Spleen (tissue), 11 donors: Measurements from ENCODE around the gene RCC1. TPM values are rescaled to one million over a fixed set of nuclear protein-coding genes. Genes with fewer than 3 reads are reported as not detected.

Experiments used
- DNase-seq: peaks from one replicate; pipeline ENCODE4 v3.0.0-alpha.2; 2020
- H3K27ac ChIP-seq, 8 donors: fragments of 200-600 bp; sonication (generic) in 7 of 8; 1 replicate in 4 of 8; 2 replicates in 4 of 8; pipeline versions ENCODE4 v1.5.0 to v1.8.0; 2016 to 2021; ENCODE audit warnings: inconsistent platforms in 4 of 8, mild to moderate bottlenecking in 4 of 8, moderate library complexity in 1 of 8
- H3K27me3 ChIP-seq, 7 donors: fragments of 200-600 bp; sonication (generic) in 6 of 7; replicated peaks in 1 of 7; 1 replicate in 4 of 7; 2 replicates in 3 of 7; pipeline versions ENCODE4 v1.5.0 to v1.8.0; 2016 to 2021; ENCODE audit warnings: inconsistent platforms in 3 of 7, mild to moderate bottlenecking in 1 of 7
- H3K36me3 ChIP-seq, 6 donors: fragments of 200-600 bp; sonication (generic) in 5 of 6; 1 replicate in 4 of 6; 2 replicates in 2 of 6; pipeline versions ENCODE4 v1.5.0 to v1.8.0; 2016 to 2021; ENCODE audit warnings: inconsistent platforms in 2 of 6
- H3K4me1 ChIP-seq, 6 donors: fragments of 200-600 bp; sonication (generic) in 5 of 6; 1 replicate in 3 of 6; 2 replicates in 3 of 6; pipeline versions ENCODE4 v1.5.0 to v1.8.0; 2016 to 2021; ENCODE audit warnings: inconsistent platforms in 3 of 6
- H3K4me3 ChIP-seq, 8 donors: fragments of 200-600 bp; sonication (generic) in 7 of 8; 1 replicate in 4 of 8; 2 replicates in 4 of 8; pipeline versions ENCODE4 v1.5.0 to v1.8.0; 2016 to 2021; ENCODE audit warnings: inconsistent platforms in 4 of 8, mild to moderate bottlenecking in 4 of 8, moderate library complexity in 2 of 8
- H3K9me3 ChIP-seq, 8 donors: fragments of 200-600 bp; sonication (generic) in 7 of 8; 1 replicate in 4 of 8; 2 replicates in 4 of 8; pipeline versions ENCODE4 v1.5.0 to v1.8.0; 2016 to 2021; ENCODE audit warnings: inconsistent platforms in 4 of 8
- CTCF ChIP-seq, 11 experiments: fragments of 200-600 bp in 7 of 11; fragments of 450-650 bp in 4 of 11; sonication (generic) in 4 of 11; IDR thresholded peaks in 8 of 11; conservative IDR thresholded peaks in 3 of 11; 1 replicate in 7 of 11; 2 replicates in 4 of 11; pipeline versions ENCODE4 v1.4.0 to v1.8.0; 2016 to 2021; ENCODE audit warnings: antibody characterized with exemption in 11 of 11, inconsistent platforms in 4 of 11, mild to moderate bottlenecking in 1 of 11
- POLR2A ChIP-seq, 3 donors: fragments of 450-650 bp; IDR thresholded peaks; one replicate each; pipeline ENCODE4 v1.5.1; 2017; ENCODE audit warnings: antibody characterized with exemption in 3 of 3, mild to moderate bottlenecking in 1 of 3
- POLR2AphosphoS5 ChIP-seq, 3 donors: sonication (generic); formaldehyde crosslinking; IDR thresholded peaks; one replicate each; pipeline ENCODE4 v1.5.1; 2017; ENCODE audit warnings: antibody characterized with exemption in 3 of 3
- WGBS, 5 donors: extraction: QIAGEN DNeasy Blood & Tissue Kit in 3 of 5; methylation state at CpG; one replicate each; pipeline versions ENCODE4 v1.1.5 to v1.1.7; 2013 to 2018; 5-methylcytosine and 5-hydroxymethylcytosine counted together
- intact Hi-C: fragments of 100-400 bp; cut with DNase I; formaldehyde crosslinking; loops from one replicate; pipeline ENCODE4 v1.15.0; 2023; ENCODE audit warnings: low total_unique reads
- polyA plus RNA-seq, 3 donors: library from polyadenylated mRNA; stranded (reverse); fragments of 200-250 nt; gene quantifications; one replicate each; pipeline ENCODE4 v1.2.1, GENCODE V29; 2013
- total RNA-seq, 7 donors: library from RNA; depleted of rRNA in 3 of 7; stranded (reverse); fragments of >200 nt in 3 of 7; fragmentation: NEBNext Ultra II Directional in 4 of 7; extraction: Animal tissue kit (Norgen Biotek cat#: 25700) in 4 of 7; gene quantifications; one replicate each; pipeline versions ENCODE4 v1.1.0 to v1.2.1, GENCODE V29; 2016 to 2021
- donor health status: healthy with polysubstance abuse.
- donor health status: DM: no; HTN: no; CAD: no; lungs with moderate emphysema.
- donor health status: DM: no; HTN: no; CAD: no.
- donor health status: Bipolar disorder and iron deficiency.
- donor health status: healthy.
- donor health status: DM: no; HTN: no; CAD: no.
- donor health status: DM: yes; HTN: yes; CAD: no.

Gene RCC1
- total and polyA plus RNA-seq, 10 donors, result 15.1 to 29.0 (median 23.3) TPM

GRCh38 chr1:28516518-28516956, 10.7 kb downstream of the RCC1 start:
- intact Hi-C loops, result loop anchor here (10.0 kb wide), 1 partner anchor 358 kb away; no protein-coding TSS in a partner anchor

GRCh38 chr1:28517649-28517999, 11.8 kb downstream of the RCC1 start:
- Histone ChIP-seq H3K27me3 (no peaks in the 10 kb centered on the region), H3K4me3 (peak overlapping the region in 5 of 8 donors; percentile 74 to 91 (median 77)), H3K4me1 (peaks cover 9 to 68% (median 35%) of the 10 kb centered on the region in 6 donors), H3K36me3 (peaks cover 0 to 30% (median 25%) of the 10 kb centered on the region in 6 donors), H3K27ac (peak overlapping the region in 7 of 8 donors; percentile 60 to 90 (median 86)), H3K9me3 (no peaks in the 10 kb centered on the region)
- DNase-seq, result no peak
- intact Hi-C loops, result loop anchor here (10.0 kb wide), 1 partner anchor 357 kb away; no protein-coding TSS in a partner anchor
- WGBS, 5 donors, result 12 to 28% (median 17%) methylated on average over 7 of the region's 7 CpGs
- no peak for TF ChIP-seq POLR2A (IDR thresholded peaks at IDR 0.05)
- TF ChIP-seq CTCF (IDR thresholded peaks at IDR 0.05 in 8 of 11, conservative IDR thresholded peaks at IDR 0.05 in 3 of 11), result peak in 1 of 11 experiments; percentile 3
- TF ChIP-seq POLR2AphosphoS5 (IDR thresholded peaks at IDR 0.05), result no peak

More at GRCh38 chr1:28516518-28516956, 10.7 kb downstream of the RCC1 start:
- 84 to 100% (median 97%) methylated on average over 1 of the region's 1 CpG for WGBS, 5 donors
- no peak for TF ChIP-seq POLR2AphosphoS5 (IDR thresholded peaks at IDR 0.05)
- no peak for TF ChIP-seq CTCF (IDR thresholded peaks at IDR 0.05 in 8 of 11, conservative IDR thresholded peaks at IDR 0.05 in 3 of 11)
- TF ChIP-seq POLR2A (IDR thresholded peaks at IDR 0.05), result no peak
- Histone ChIP-seq H3K36me3 (peaks cover 0 to 41% (median 36%) of the 10 kb centered on the region in 6 donors), H3K27me3 (no peaks in the 10 kb centered on the region), H3K27ac (peak overlapping the region in 4 of 8 donors; percentile 2 to 89 (median 50)), H3K4me3 (no peak overlapping the region), H3K4me1 (peaks cover 14 to 78% (median 46%) of the 10 kb centered on the region in 6 donors), H3K9me3 (no peaks in the 10 kb centered on the region)
- no peak for DNase-seq

- Histone ChIP-seq H3K27me3 (no peaks in the 10 kb centered on the region), H3K27ac (peak overlapping the region; percentile 60 to 90 (median 84)), H3K4me1 (peaks cover 9 to 62% (median 30%) of the 10 kb centered on the region in 6 donors), H3K4me3 (peak overlapping the region; percentile 71 to 91 (median 77)), H3K9me3 (no peaks in the 10 kb centered on the region), H3K36me3 (peaks cover 0 to 25% (median 20%) of the 10 kb centered on the region in 6 donors)
- WGBS, 5 donors, result 0 to 2% (median 0%) methylated on average over 16 to 92 of the region's 92 CpGs
- TF ChIP-seq POLR2A (IDR thresholded peaks at IDR 0.05) (no peak), POLR2AphosphoS5 (IDR thresholded peaks at IDR 0.05) (peak; percentile 86 to 90 (median 90)), CTCF (IDR thresholded peaks at IDR 0.05 in 8 of 11, conservative IDR thresholded peaks at IDR 0.05 in 3 of 11) (peak; percentile 96 to 100 (median 99))
- intact Hi-C loops, result loop anchor here (10.0 kb wide), 1 partner anchor 357 kb away; no protein-coding TSS in a partner anchor
- DNase-seq, result peak; percentile 98
These were observed 12.3 kb downstream of the RCC1 start for GRCh38 chr1:28518000-28518744.
